GM12878 (cell line): ENCODE measurements around the gene WAS.

Experiments
- NFIC ChIP-seq: IDR thresholded peaks from 2 replicates; pipeline ENCODE4 v1.6.1; 2012; ENCODE audit warnings: low read depth, mild to moderate bottlenecking, inconsistent platforms, low read length, moderate library complexity
- POLR2A ChIP-seq: IDR thresholded peaks from 2 replicates; pipeline ENCODE4 v1.6.1; 2011; ENCODE audit warnings: low read depth, mild to moderate bottlenecking, low read length
- POLR2AphosphoS5 ChIP-seq: IDR thresholded peaks from 2 replicates; pipeline ENCODE4 v1.6.1; 2011; ENCODE audit warnings: mild to moderate bottlenecking, low read length, inconsistent platforms
- RFX5 ChIP-seq: IDR thresholded peaks from 2 replicates; pipeline ENCODE4 v1.6.1; 2011; ENCODE audit warnings: low read depth, low read length, improper control_type of control experiment
- SP1 ChIP-seq: IDR thresholded peaks from one replicate; pipeline ENCODE4 v1.6.1; 2011; ENCODE audit warnings: low read depth, low read length
- ZNF622 ChIP-seq: fragments of 450-650 bp; IDR thresholded peaks from 2 replicates; pipeline ENCODE4 v1.6.1; 2017; ENCODE audit warnings: mild to moderate bottlenecking, inconsistent platforms
- TF ChIP-seq, protein P1 (sequence below): IDR thresholded peaks from 2 replicates; pipeline ENCODE4 v1.6.1; 2012; ENCODE audit warnings: mild to moderate bottlenecking, low read depth, low read length
- TF ChIP-seq, protein P2 (sequence below): fragments of 450-650 bp; formaldehyde crosslinking; IDR thresholded peaks from 2 replicates; pipeline ENCODE4 v1.4.0; 2020; ENCODE audit warnings: mild to moderate bottlenecking, moderate library complexity
- TF ChIP-seq, protein P3 (sequence below), 3 experiments: IDR thresholded peaks in 2 of 3; conservative IDR thresholded peaks in 1 of 3; 2 replicates each; pipeline ENCODE4 v1.5.1; 2011; ENCODE audit warnings: low read depth in 3 of 3, low read length in 3 of 3, mild to moderate bottlenecking in 3 of 3, control low read depth in 2 of 3, moderate library complexity in 2 of 3, inconsistent platforms in 1 of 3, mixed read lengths in 1 of 3; ENCODE audit not compliant: control insufficient read depth in 2 of 3, insufficient read depth in 1 of 3; ENCODE audit errors: extremely low read depth in 1 of 3

DNA sequence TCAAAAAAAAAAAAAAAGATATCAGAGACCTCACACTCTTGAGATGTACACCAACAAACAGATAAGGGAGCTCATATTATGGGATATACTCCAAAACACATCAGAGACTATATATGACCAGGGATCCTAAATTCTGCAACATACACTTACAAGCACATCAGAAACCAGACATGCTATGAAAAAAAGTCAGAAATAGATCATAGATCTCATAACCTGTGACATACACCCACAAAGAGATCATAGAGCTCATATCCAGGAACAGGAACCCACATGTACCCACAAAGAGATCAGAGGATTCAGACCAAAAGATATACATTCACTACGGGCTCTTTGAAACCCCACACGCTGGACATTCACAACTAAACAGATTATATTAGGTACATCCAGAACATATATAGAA is 43.0 kb downstream of the WAS start:
- no peak for TF ChIP-seq RFX5
- TF ChIP-seq, protein P1, sequence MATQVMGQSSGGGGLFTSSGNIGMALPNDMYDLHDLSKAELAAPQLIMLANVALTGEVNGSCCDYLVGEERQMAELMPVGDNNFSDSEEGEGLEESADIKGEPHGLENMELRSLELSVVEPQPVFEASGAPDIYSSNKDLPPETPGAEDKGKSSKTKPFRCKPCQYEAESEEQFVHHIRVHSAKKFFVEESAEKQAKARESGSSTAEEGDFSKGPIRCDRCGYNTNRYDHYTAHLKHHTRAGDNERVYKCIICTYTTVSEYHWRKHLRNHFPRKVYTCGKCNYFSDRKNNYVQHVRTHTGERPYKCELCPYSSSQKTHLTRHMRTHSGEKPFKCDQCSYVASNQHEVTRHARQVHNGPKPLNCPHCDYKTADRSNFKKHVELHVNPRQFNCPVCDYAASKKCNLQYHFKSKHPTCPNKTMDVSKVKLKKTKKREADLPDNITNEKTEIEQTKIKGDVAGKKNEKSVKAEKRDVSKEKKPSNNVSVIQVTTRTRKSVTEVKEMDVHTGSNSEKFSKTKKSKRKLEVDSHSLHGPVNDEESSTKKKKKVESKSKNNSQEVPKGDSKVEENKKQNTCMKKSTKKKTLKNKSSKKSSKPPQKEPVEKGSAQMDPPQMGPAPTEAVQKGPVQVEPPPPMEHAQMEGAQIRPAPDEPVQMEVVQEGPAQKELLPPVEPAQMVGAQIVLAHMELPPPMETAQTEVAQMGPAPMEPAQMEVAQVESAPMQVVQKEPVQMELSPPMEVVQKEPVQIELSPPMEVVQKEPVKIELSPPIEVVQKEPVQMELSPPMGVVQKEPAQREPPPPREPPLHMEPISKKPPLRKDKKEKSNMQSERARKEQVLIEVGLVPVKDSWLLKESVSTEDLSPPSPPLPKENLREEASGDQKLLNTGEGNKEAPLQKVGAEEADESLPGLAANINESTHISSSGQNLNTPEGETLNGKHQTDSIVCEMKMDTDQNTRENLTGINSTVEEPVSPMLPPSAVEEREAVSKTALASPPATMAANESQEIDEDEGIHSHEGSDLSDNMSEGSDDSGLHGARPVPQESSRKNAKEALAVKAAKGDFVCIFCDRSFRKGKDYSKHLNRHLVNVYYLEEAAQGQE = no peak
- TF ChIP-seq NFIC = no peak
- no peak for TF ChIP-seq ZNF622
- TF ChIP-seq POLR2A = no peak
- TF ChIP-seq, protein P2, sequence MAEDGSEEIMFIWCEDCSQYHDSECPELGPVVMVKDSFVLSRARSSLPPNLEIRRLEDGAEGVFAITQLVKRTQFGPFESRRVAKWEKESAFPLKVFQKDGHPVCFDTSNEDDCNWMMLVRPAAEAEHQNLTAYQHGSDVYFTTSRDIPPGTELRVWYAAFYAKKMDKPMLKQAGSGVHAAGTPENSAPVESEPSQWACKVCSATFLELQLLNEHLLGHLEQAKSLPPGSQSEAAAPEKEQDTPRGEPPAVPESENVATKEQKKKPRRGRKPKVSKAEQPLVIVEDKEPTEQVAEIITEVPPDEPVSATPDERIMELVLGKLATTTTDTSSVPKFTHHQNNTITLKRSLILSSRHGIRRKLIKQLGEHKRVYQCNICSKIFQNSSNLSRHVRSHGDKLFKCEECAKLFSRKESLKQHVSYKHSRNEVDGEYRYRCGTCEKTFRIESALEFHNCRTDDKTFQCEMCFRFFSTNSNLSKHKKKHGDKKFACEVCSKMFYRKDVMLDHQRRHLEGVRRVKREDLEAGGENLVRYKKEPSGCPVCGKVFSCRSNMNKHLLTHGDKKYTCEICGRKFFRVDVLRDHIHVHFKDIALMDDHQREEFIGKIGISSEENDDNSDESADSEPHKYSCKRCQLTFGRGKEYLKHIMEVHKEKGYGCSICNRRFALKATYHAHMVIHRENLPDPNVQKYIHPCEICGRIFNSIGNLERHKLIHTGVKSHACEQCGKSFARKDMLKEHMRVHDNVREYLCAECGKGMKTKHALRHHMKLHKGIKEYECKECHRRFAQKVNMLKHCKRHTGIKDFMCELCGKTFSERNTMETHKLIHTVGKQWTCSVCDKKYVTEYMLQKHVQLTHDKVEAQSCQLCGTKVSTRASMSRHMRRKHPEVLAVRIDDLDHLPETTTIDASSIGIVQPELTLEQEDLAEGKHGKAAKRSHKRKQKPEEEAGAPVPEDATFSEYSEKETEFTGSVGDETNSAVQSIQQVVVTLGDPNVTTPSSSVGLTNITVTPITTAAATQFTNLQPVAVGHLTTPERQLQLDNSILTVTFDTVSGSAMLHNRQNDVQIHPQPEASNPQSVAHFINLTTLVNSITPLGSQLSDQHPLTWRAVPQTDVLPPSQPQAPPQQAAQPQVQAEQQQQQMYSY (CRISPR knock-in tag) = no peak
- TF ChIP-seq POLR2AphosphoS5 = no peak
- TF ChIP-seq SP1 = no peak
- TF ChIP-seq, protein P3, sequence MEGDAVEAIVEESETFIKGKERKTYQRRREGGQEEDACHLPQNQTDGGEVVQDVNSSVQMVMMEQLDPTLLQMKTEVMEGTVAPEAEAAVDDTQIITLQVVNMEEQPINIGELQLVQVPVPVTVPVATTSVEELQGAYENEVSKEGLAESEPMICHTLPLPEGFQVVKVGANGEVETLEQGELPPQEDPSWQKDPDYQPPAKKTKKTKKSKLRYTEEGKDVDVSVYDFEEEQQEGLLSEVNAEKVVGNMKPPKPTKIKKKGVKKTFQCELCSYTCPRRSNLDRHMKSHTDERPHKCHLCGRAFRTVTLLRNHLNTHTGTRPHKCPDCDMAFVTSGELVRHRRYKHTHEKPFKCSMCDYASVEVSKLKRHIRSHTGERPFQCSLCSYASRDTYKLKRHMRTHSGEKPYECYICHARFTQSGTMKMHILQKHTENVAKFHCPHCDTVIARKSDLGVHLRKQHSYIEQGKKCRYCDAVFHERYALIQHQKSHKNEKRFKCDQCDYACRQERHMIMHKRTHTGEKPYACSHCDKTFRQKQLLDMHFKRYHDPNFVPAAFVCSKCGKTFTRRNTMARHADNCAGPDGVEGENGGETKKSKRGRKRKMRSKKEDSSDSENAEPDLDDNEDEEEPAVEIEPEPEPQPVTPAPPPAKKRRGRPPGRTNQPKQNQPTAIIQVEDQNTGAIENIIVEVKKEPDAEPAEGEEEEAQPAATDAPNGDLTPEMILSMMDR (IDR thresholded peaks at IDR 0.05 in 2 of 3, conservative IDR thresholded peaks at IDR 0.05 in 1 of 3; ENCODE audit: control insufficient read depth in 2 of 3, extremely low read depth in 1 of 3, insufficient read depth in 1 of 3, low read depth in 3 of 3, low read length in 3 of 3) = no peak
